ENCODE results near the gene RO60.
A peak's percentile ranks its signal among the peaks of the same experiment; 100 is the strongest.
"Not testable (repeated sequence)": the region's sequence is repeated elsewhere in the genome, so short reads cannot be mapped to it uniquely, and the experiment has no call there.

RO60 gene

DNA sequence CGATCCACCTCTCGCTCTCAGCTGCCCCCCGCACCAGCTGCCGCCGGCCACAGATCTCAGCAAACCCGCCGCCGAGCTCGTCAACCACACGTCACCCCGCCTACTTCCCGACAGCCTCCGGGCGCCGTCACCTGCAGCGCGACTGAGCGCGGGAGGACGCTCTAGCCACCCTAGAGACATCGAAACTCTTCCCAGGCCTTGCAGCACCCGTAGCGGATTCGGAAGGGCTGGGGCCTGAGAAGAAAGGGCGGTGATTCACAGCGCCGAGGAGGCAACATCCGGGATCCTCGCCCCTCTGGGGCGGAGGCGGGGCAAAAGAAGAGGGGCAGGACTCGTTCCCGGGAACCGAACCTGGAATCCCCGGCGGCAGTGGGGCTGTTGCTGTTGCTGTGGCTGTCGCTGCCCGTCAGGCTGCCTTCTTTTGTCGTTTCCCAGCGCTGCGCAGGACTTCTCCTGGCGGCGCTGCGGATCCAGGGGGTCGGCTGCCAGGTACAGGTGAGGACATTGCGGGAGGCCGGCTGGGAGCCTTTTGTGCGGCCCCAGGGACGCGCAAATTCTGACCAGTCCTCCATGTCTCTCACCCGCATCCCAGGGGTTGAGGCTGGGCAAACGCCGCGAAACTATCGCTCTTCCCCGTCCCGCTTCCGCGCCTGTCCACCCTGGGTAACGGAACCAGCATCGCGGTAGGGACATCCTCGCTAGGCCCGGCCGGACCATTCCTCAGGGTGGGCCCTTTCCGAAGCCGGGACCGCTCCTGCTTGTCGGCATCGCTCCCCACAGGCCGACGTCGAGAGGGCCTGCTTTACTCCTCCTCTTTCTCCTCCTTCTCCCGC is at the start of gene RO60, which contains the start of gene UCHL5:
TSS of gene RO60 (plus strand) at position 331 of the 833 bp plus-strand sequence. CDS start 9,443 bp downstream, outside the sequence.
TSS of gene UCHL5 (minus strand) at position 79 of the 833 bp plus-strand sequence. CDS start 100 bp downstream, outside the sequence.
- H3K9ac ChIP-seq (ENCODE audit: low read length): peak within 1 kb of the TSS; percentile 94
- H3K27me3 ChIP-seq (ENCODE audit: control insufficient read depth, insufficient read depth, low read length): no peaks in the 10 kb centered on the region
- H3K4me1 ChIP-seq (ENCODE audit: control insufficient read depth, low read depth, low read length): peaks cover 14% of the 10 kb centered on the region
- no peaks in the 10 kb centered on the region for H3K9me3 ChIP-seq (ENCODE audit: control insufficient read depth, low read depth, low read length)
- peak within 1 kb of the TSS; percentile 92 for H3K4me3 ChIP-seq (ENCODE audit: low read length)
- peak within 1 kb of the TSS; percentile 88 for H3K27ac ChIP-seq (ENCODE audit: low read length)
- no peaks in the 10 kb centered on the region for H3K36me3 ChIP-seq (ENCODE audit: control insufficient read depth, low read depth, low read length)

DNA sequence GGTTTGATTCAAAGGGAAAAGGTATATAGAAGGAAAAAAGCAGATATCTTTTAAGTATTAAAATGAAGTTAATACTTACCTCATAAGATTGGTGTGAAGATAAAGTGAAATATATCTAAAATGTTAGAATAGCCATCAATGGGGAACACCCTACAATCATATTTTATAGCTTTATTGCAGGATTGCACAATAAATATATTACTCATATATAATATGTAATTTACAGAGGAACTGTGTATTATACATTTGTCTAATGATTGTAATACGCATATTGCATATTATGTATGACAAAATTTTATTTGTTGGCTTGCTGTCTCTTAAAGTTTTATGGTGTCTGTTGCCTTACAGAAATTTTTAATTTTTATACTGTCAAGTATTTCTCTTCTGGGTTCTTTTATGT is 48.0 kb upstream of the RO60 start:
- Histone ChIP-seq H3K4me1 (ENCODE audit: control insufficient read depth, low read depth, low read length) (no peaks in the 10 kb centered on the region), H3K4me3 (ENCODE audit: low read length) (no peak overlapping the region), H3K27me3 (ENCODE audit: control insufficient read depth, insufficient read depth, low read length) (no peaks in the 10 kb centered on the region), H3K9me3 (ENCODE audit: control insufficient read depth, low read depth, low read length) (no peaks in the 10 kb centered on the region), H3K27ac (ENCODE audit: low read length) (no peak overlapping the region), H3K36me3 (ENCODE audit: control insufficient read depth, low read depth, low read length) (peaks cover 4% of the 10 kb centered on the region), H3K9ac (ENCODE audit: low read length) (no peak overlapping the region)

DNA sequence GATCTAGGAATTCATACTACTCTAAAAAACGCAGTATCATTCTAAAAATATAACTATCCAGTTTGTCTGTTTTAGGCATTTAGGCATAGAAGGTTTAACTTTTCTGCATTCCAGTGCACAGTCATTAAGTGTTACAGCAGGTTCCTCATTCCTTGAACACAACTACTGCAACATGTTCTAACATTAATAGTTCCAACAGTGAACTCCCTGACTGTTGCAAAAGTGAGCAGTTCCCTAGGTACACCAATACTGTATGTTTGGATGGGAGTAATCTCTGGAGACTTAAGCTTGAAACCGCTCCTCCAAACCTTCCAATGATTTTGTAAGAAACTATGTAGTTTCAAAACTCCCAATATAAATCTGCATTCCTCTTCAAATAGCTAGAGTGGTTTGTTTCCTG is 46.4 kb upstream of the RO60 start:
- Histone ChIP-seq H3K9ac (ENCODE audit: low read length) (no peak overlapping the region), H3K36me3 (ENCODE audit: control insufficient read depth, low read depth, low read length) (peaks cover 4% of the 10 kb centered on the region), H3K4me1 (ENCODE audit: control insufficient read depth, low read depth, low read length) (no peaks in the 10 kb centered on the region), H3K4me3 (ENCODE audit: low read length) (no peak overlapping the region), H3K9me3 (ENCODE audit: control insufficient read depth, low read depth, low read length) (no peaks in the 10 kb centered on the region), H3K27me3 (ENCODE audit: control insufficient read depth, insufficient read depth, low read length) (no peaks in the 10 kb centered on the region), H3K27ac (ENCODE audit: low read length) (no peak overlapping the region)

DNA sequence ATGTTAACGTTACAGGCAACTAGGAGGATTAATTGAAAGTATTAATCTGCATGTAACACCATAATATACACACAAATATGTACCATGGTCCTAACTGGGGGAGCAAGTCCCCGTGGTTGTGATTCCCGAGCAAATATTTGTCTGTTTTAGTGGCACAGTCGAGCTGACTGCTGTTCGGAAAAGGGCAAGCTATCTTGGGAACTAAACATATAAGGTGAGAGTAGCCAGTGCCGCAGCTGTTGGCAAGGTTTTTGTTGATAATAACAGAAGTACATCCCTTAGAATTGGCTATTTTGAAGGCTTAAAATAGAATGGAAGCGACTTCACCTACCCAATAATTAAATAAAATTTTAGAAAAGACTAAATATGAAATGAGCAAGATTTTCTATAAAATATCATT is 45.7 kb upstream of the RO60 start:
- Histone ChIP-seq H3K27ac (ENCODE audit: low read length) (no peak overlapping the region), H3K4me1 (ENCODE audit: control insufficient read depth, low read depth, low read length) (no peaks in the 10 kb centered on the region), H3K36me3 (ENCODE audit: control insufficient read depth, low read depth, low read length) (peaks cover 4% of the 10 kb centered on the region), H3K4me3 (ENCODE audit: low read length) (no peak overlapping the region), H3K9ac (ENCODE audit: low read length) (no peak overlapping the region), H3K9me3 (ENCODE audit: control insufficient read depth, low read depth, low read length) (no peaks in the 10 kb centered on the region), H3K27me3 (ENCODE audit: control insufficient read depth, insufficient read depth, low read length) (no peaks in the 10 kb centered on the region)

DNA sequence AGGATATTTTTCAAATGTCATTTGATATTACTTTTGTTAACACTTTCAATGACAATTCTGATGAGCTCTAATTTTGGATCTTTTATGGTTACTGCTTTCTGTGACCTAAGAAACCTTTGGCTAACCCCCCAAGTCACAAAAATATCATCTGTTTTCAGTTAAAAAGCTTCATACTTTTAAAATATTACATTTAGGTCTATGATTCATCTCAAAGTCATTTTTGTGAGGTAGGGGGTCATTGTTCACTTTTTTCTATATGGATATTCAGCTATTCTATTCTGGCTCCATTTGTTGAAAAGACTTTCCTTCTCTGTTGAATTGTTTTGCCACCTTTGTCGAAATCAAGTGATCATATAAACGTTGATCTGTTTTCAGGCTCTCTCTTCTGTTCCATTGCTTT is 45.0 kb upstream of the RO60 start:
- Histone ChIP-seq H3K27me3 (ENCODE audit: control insufficient read depth, insufficient read depth, low read length) (no peaks in the 10 kb centered on the region), H3K36me3 (ENCODE audit: control insufficient read depth, low read depth, low read length) (peaks cover 7% of the 10 kb centered on the region), H3K9ac (ENCODE audit: low read length) (no peak overlapping the region), H3K27ac (ENCODE audit: low read length) (no peak overlapping the region), H3K4me3 (ENCODE audit: low read length) (no peak overlapping the region), H3K9me3 (ENCODE audit: control insufficient read depth, low read depth, low read length) (no peaks in the 10 kb centered on the region), H3K4me1 (ENCODE audit: control insufficient read depth, low read depth, low read length) (no peaks in the 10 kb centered on the region)

DNA sequence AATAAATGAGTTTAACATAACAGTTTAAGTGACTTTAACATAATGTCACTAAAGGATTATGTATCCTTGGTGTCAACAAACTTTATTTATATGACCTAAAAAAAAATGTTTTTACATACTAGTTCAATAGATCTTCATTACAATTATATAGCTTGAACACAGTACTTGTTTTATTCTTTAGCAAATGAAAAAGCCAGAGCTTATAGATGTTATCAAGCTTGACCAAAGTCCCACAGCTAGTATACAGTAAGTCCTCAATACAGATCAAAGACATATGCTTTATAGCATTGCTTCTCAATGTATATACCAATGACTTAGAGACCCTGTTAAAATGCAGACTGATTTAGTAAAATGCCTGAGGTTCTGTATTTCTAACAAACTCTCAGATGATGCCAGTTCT is 42.6 kb upstream of the RO60 start:
- H3K27ac ChIP-seq (ENCODE audit: low read length): no peak overlapping the region
- no peak overlapping the region for H3K4me3 ChIP-seq (ENCODE audit: low read length)
- no peak overlapping the region for H3K9ac ChIP-seq (ENCODE audit: low read length)
- H3K27me3 ChIP-seq (ENCODE audit: control insufficient read depth, insufficient read depth, low read length): no peaks in the 10 kb centered on the region
- H3K9me3 ChIP-seq (ENCODE audit: control insufficient read depth, low read depth, low read length): no peaks in the 10 kb centered on the region
- H3K4me1 ChIP-seq (ENCODE audit: control insufficient read depth, low read depth, low read length): peaks cover 3% of the 10 kb centered on the region
- peaks cover 14% of the 10 kb centered on the region for H3K36me3 ChIP-seq (ENCODE audit: control insufficient read depth, low read depth, low read length)

DNA sequence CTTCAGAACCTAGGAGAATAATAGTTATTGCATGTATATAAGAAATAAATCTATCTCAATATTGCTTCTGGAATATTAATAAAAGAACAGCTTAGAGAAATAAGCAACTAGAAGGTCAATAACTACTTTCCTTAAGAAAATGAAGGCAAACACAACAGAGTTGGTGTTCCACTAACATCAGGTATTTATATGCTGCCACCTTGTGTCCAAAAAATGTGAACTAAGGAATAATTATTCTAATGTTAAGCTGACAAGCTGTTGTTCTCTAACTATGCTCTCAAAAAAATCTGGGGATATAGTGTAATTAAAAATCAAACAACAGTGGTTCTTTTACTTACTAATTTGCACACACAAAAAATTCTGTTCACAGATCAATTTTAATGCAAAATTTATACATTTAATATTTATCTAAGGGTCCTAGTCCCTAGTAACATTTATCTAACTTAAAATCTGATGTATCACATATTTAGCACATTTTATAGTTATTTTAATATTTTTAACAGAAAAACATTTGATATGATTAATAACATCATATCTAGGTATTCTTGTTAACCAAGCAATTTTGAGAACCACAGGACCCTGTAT is 39.9 kb upstream of the RO60 start:
- H3K27ac ChIP-seq (ENCODE audit: low read length): no peak overlapping the region
- peaks cover 14% of the 10 kb centered on the region for H3K36me3 ChIP-seq (ENCODE audit: control insufficient read depth, low read depth, low read length)
- H3K4me3 ChIP-seq (ENCODE audit: low read length): no peak overlapping the region
- H3K9ac ChIP-seq (ENCODE audit: low read length): no peak overlapping the region
- H3K9me3 ChIP-seq (ENCODE audit: control insufficient read depth, low read depth, low read length): no peaks in the 10 kb centered on the region
- peaks cover 3% of the 10 kb centered on the region for H3K4me1 ChIP-seq (ENCODE audit: control insufficient read depth, low read depth, low read length)
- H3K27me3 ChIP-seq (ENCODE audit: control insufficient read depth, insufficient read depth, low read length): no peaks in the 10 kb centered on the region

DNA sequence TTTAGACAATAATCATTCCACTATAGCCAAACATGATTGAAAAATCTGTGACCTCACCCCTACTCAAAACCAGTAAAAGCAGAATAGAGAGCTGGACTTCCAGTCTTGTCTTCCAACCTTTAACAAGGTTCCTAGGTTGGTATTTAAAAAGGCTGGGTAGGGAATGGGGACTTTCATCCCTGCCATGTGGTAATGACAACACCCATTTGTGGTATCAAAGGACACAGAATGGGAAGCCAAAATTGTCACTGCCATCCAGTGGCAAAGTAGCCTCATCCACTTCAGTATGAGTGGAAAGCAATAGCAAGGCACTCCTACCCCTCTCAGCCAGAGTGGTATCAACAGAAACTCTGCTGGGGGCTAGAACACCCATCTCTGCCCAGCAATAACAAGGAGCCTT is 34.2 kb upstream of the RO60 start:
- Histone ChIP-seq H3K4me3 (ENCODE audit: low read length) (no peak overlapping the region), H3K4me1 (ENCODE audit: control insufficient read depth, low read depth, low read length) (peaks cover 3% of the 10 kb centered on the region), H3K27ac (ENCODE audit: low read length) (no peak overlapping the region), H3K36me3 (ENCODE audit: control insufficient read depth, low read depth, low read length) (peaks cover 10% of the 10 kb centered on the region), H3K9me3 (ENCODE audit: control insufficient read depth, low read depth, low read length) (no peaks in the 10 kb centered on the region), H3K9ac (ENCODE audit: low read length) (no peak overlapping the region), H3K27me3 (ENCODE audit: control insufficient read depth, insufficient read depth, low read length) (no peaks in the 10 kb centered on the region)

DNA sequence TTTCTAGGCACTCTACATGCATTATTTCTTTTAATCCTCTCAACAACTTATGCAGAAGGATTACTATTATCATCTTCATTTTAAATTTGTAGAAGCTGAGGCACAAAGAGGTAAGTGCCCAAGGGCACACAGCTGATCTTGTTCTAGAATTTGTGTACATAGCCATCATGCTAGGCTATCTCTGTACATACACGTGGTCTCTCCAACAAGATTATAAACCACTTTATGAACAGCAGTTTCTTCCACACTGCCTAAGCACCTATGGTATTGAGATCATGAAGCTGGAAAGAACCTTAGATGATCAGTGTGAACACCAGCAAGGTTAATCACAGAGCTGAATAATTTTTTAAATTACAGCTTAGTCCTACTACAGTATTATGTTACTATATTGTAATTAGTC is 29.1 kb upstream of the RO60 start:
- Histone ChIP-seq H3K27me3 (ENCODE audit: control insufficient read depth, insufficient read depth, low read length) (no peaks in the 10 kb centered on the region), H3K4me1 (ENCODE audit: control insufficient read depth, low read depth, low read length) (no peaks in the 10 kb centered on the region), H3K36me3 (ENCODE audit: control insufficient read depth, low read depth, low read length) (peaks cover 4% of the 10 kb centered on the region), H3K4me3 (ENCODE audit: low read length) (no peak overlapping the region), H3K9me3 (ENCODE audit: control insufficient read depth, low read depth, low read length) (no peaks in the 10 kb centered on the region), H3K27ac (ENCODE audit: low read length) (no peak overlapping the region), H3K9ac (ENCODE audit: low read length) (no peak overlapping the region)

DNA sequence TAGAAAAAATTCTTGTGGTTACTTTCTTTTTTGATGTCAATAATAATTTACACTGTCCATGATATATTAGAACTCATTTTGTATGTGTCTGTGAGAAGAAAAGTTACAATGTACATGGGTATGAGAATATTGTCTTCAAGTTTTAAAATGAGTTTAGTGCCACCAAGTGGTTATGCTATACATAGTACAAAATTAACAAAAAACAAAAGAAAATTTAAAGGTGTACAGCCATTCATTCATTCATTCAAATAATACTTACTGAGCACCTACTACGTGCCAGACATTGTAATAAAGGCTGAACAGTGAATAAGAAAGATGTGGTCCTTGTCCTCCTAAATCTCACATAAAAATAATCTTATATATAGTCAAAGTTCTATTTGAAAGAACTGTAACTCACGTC is 28.0 kb upstream of the RO60 start:
- H3K9me3 ChIP-seq (ENCODE audit: control insufficient read depth, low read depth, low read length): no peaks in the 10 kb centered on the region
- H3K4me3 ChIP-seq (ENCODE audit: low read length): no peak overlapping the region
- H3K27ac ChIP-seq (ENCODE audit: low read length): no peak overlapping the region
- H3K4me1 ChIP-seq (ENCODE audit: control insufficient read depth, low read depth, low read length): no peaks in the 10 kb centered on the region
- peaks cover 4% of the 10 kb centered on the region for H3K36me3 ChIP-seq (ENCODE audit: control insufficient read depth, low read depth, low read length)
- no peak overlapping the region for H3K9ac ChIP-seq (ENCODE audit: low read length)
- H3K27me3 ChIP-seq (ENCODE audit: control insufficient read depth, insufficient read depth, low read length): no peaks in the 10 kb centered on the region

DNA sequence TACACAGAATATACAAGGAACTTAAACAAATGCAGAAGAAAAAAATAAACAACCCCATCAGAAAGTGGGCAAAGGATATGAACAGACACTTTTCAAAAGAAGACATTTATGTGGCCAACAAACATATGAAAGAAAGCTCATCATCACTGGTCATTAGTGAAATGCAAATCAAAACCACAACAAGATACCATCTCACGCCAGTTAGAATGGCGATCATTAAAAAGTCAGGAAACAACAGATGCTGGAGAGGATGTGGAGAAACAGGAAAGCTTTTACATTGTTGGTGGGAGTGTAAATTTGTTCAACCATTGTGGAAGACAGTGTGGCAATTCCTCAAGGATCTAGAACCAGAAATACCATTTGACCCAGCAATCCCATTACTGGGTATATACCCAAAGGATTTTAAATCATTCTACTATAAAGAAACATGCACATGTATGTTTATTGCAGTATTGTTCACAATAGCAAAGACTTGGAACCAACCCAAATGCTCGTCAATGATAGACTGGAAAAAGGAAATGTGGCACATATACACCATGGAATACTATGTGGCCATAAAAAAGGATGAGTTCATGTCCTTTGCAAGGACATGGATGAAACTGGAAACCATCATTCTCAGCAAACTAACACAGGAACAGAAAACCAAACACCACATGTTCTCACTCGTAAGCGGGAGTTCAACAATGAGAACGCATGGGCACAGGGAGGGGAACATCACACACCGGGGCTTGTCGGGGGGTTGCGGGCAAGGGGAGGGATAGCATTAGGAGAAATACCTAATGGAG is 26.6 kb upstream of the RO60 start:
- not testable (repeated sequence) for H3K4me1 ChIP-seq (ENCODE audit: control insufficient read depth, low read depth, low read length); H3K9ac ChIP-seq (ENCODE audit: low read length); H3K27me3 ChIP-seq (ENCODE audit: control insufficient read depth, insufficient read depth, low read length); H3K4me3 ChIP-seq (ENCODE audit: low read length); H3K9me3 ChIP-seq (ENCODE audit: control insufficient read depth, low read depth, low read length); H3K36me3 ChIP-seq (ENCODE audit: control insufficient read depth, low read depth, low read length); H3K27ac ChIP-seq (ENCODE audit: low read length)
